T-helper 2 cell treated with Interferon-gamma antibody and Interleukin-4, amounts not matched to agents 5 μg/mL and 100 μg/mL, for 36 hours (primary cell): ENCODE measurements around the gene KIF18B.
"Not testable (repeated sequence)": the region's sequence is repeated elsewhere in the genome, so short reads cannot be mapped to it uniquely, and the experiment has no call there.

ENCODE experiments used
- DNase-seq: peaks from one replicate; pipeline ENCODE4 v3.0.0; 2021; ENCODE audit warnings: low spot score
- H3K27ac Mint-ChIP-seq: one replicate; pipeline ENCODE4 v1.8.0; 2021; ENCODE audit warnings: mild to moderate bottlenecking, mixed read lengths
- H3K27me3 Mint-ChIP-seq: one replicate; pipeline ENCODE4 v1.8.0; 2021; ENCODE audit warnings: low read depth, mixed read lengths
- H3K36me3 Mint-ChIP-seq: one replicate; pipeline ENCODE4 v1.8.0; 2021; ENCODE audit warnings: low read depth, mixed read lengths
- H3K4me1 Mint-ChIP-seq: one replicate; pipeline ENCODE4 v1.8.0; 2021; ENCODE audit warnings: low read depth, mixed read lengths
- H3K4me3 Mint-ChIP-seq: one replicate; pipeline ENCODE4 v1.8.0; 2022; ENCODE audit warnings: mild to moderate bottlenecking, moderate library complexity, mixed read lengths
- H3K9me3 Mint-ChIP-seq: one replicate; pipeline ENCODE4 v1.8.0; 2021; ENCODE audit warnings: mixed read lengths

KIF18B gene

GRCh38 chr17:44965481-44966234 is 18.1 kb upstream of the KIF18B start:
- Mint-ChIP-seq H3K27me3 (peaks cover 76% of the 10 kb centered on the region), H3K4me3 (no peak overlapping the region), H3K27ac (no peak overlapping the region), H3K4me1 (peaks cover 13% of the 10 kb centered on the region), H3K36me3 (peaks cover 2% of the 10 kb centered on the region), H3K9me3 (no peaks in the 10 kb centered on the region)
- DNase-seq, result no peak

- H3K4me3 Mint-ChIP-seq, result no peak overlapping the region
- H3K27me3 Mint-ChIP-seq, result peaks cover 78% of the 10 kb centered on the region
- peaks cover 2% of the 10 kb centered on the region for H3K36me3 Mint-ChIP-seq
- no peak overlapping the region for H3K27ac Mint-ChIP-seq
- H3K9me3 Mint-ChIP-seq, result no peaks in the 10 kb centered on the region
- no peak for DNase-seq
- H3K4me1 Mint-ChIP-seq, result peaks cover 2% of the 10 kb centered on the region
These were observed 14.4 kb upstream of the KIF18B start for GRCh38 chr17:44961921-44962350.

DNA sequence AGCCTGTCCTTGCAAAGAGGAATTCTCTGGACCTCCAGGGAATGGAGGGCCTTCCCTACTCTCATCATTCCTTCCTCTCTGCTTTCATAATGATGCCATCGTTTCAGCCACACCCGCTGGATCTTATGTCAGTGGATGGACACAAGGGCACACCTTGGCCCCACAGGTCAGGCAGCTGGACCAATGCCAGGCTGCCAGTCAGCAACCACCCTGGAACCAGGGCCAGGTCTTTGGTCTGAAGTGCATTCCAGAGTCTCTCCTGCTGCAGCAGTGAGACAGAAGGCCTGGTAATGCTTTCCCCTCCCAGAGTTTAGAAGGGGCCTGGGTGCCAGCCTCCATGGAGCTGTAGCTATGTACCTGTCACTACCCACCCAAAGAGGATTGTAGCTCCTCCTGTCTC is 13.1 kb upstream of the KIF18B start:
- Mint-ChIP-seq H3K27me3 (peaks cover 80% of the 10 kb centered on the region), H3K4me3 (no peak overlapping the region), H3K36me3 (no peaks in the 10 kb centered on the region)

GRCh38 chr17:44959821-44960531 is 12.4 kb upstream of the KIF18B start:
- Mint-ChIP-seq H3K27ac (no peak overlapping the region), H3K36me3 (no peaks in the 10 kb centered on the region), H3K4me3 (no peak overlapping the region), H3K4me1 (peaks cover 2% of the 10 kb centered on the region), H3K9me3 (no peaks in the 10 kb centered on the region), H3K27me3 (peaks cover 80% of the 10 kb centered on the region)
- no peak for DNase-seq

More for the DNA sequence above, 13.1 kb upstream of the KIF18B start:
- Mint-ChIP-seq H3K9me3 (no peaks in the 10 kb centered on the region), H3K4me1 (peaks cover 2% of the 10 kb centered on the region), H3K27ac (no peak overlapping the region)
- DNase-seq, result no peak

- H3K4me1 Mint-ChIP-seq, result peaks cover 2% of the 10 kb centered on the region
- DNase-seq, result no peak
- H3K9me3 Mint-ChIP-seq, result no peaks in the 10 kb centered on the region
- no peaks in the 10 kb centered on the region for H3K36me3 Mint-ChIP-seq
- H3K4me3 Mint-ChIP-seq, result no peak overlapping the region
- H3K27ac Mint-ChIP-seq, result no peak overlapping the region
- peaks cover 59% of the 10 kb centered on the region for H3K27me3 Mint-ChIP-seq
These were observed 9.7 kb upstream of the KIF18B start for GRCh38 chr17:44956998-44957981.

DNA sequence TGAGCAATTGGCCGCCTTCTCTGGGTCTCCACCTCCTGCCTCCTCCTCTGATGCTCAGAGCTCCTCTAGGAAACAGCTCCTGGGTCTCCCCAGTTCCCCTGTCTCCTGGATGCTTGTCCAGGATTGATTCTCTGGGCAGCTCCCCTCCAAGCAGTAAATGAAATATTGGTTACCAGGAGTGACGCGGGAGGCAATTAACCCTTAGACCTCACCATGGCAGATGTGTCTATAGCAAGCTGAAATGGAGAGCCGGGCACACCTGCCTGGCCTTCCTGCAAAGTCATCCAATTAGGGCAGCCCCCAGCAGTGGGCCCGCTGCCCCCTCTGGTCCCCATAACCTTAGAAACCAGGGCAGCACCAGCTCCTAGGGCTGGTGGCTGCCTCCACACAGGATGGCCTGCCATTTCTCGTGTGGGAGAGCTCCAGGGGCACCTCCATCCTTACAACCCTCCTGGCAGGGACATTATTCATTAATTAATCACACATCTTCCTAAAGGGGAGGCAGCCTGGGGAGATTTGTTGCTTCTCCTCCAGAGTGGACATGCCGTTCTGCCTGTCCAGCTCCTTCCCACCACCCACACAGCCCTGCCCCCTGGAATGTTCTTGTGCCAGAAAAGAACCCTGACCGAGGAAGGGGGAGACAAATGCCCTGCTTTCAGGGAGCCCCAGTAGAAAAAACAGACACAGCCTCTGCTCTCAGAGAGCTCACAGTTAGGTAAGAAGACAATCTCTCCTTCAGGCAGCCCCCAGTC is 8.3 kb upstream of the KIF18B start:
- Mint-ChIP-seq H3K27me3 (peaks cover 52% of the 10 kb centered on the region), H3K36me3 (no peaks in the 10 kb centered on the region), H3K27ac (no peak overlapping the region), H3K9me3 (no peaks in the 10 kb centered on the region), H3K4me1 (peaks cover 2% of the 10 kb centered on the region), H3K4me3 (no peak overlapping the region)
- DNase-seq, result no peak

- Mint-ChIP-seq H3K36me3 (no peaks in the 10 kb centered on the region), H3K27me3 (peaks cover 31% of the 10 kb centered on the region), H3K4me1 (peaks cover 8% of the 10 kb centered on the region), H3K27ac (no peak overlapping the region), H3K4me3 (no peak overlapping the region), H3K9me3 (no peaks in the 10 kb centered on the region)
- no peak for DNase-seq
These were observed 5.4 kb upstream of the KIF18B start for GRCh38 chr17:44952946-44953475.

DNA sequence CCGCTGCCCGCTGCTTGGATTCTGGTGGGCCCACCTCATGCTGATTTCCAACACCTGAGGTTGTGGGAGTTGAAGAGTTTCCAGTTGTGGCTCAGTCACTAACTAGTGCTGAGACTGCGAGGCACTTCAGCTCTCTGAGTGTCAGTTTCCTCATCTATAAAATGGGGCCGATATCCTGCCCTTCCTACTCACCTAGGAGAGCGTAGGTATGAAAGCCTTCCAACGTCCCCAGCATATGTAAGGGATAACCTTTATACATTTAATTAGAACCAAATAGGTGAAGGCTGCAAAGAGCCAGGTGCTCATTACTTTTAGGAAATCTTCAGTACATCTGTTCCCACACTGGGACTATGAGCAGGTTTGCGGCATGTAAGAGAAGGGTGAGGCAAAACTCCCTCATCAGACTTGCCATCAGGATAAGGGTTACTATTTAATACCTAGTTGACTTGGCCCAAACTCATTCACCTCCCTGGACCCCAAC is 782 bp upstream of the KIF18B start:
- no peaks in the 10 kb centered on the region for H3K27me3 Mint-ChIP-seq
- H3K27ac Mint-ChIP-seq, result peak overlapping the region; percentile 90
- no peaks in the 10 kb centered on the region for H3K9me3 Mint-ChIP-seq
- H3K4me3 Mint-ChIP-seq, result peak overlapping the region; percentile 96
- H3K4me1 Mint-ChIP-seq, result peaks cover 25% of the 10 kb centered on the region
- no peak for DNase-seq
- H3K36me3 Mint-ChIP-seq, result peaks cover 21% of the 10 kb centered on the region

GRCh38 chr17:44945652-44946051 is 1.9 kb downstream of the KIF18B start:
- not testable (repeated sequence) for H3K27ac Mint-ChIP-seq

GRCh38 chr17:44942456-44942855 is 5.1 kb downstream of the KIF18B start:
- H3K4me3 Mint-ChIP-seq, result peak overlapping the region; percentile 39
- peak overlapping the region; percentile 46 for H3K27ac Mint-ChIP-seq
- peaks cover 36% of the 10 kb centered on the region for H3K4me1 Mint-ChIP-seq
- H3K36me3 Mint-ChIP-seq, result peaks cover 42% of the 10 kb centered on the region
- DNase-seq, result no peak
- no peaks in the 10 kb centered on the region for H3K9me3 Mint-ChIP-seq
- no peaks in the 10 kb centered on the region for H3K27me3 Mint-ChIP-seq

More at GRCh38 chr17:44945652-44946051, 1.9 kb downstream of the KIF18B start:
- H3K27me3 Mint-ChIP-seq, H3K9me3 Mint-ChIP-seq, DNase-seq: not testable (repeated sequence)
- H3K36me3 Mint-ChIP-seq, result peaks cover 28% of the 10 kb centered on the region
- H3K4me3 Mint-ChIP-seq, result peak overlapping the region; percentile 96
- H3K4me1 Mint-ChIP-seq, result peaks cover 33% of the 10 kb centered on the region

GRCh38 chr17:44941712-44942331 is 5.8 kb downstream of the KIF18B start:
- Mint-ChIP-seq H3K4me3 (peak overlapping the region; percentile 39), H3K27me3 (no peaks in the 10 kb centered on the region), H3K27ac (peak overlapping the region; percentile 46), H3K36me3 (peaks cover 45% of the 10 kb centered on the region), H3K4me1 (peaks cover 39% of the 10 kb centered on the region), H3K9me3 (no peaks in the 10 kb centered on the region)
- no peak for DNase-seq

GRCh38 chr17:44940768-44941167 is 6.8 kb downstream of the KIF18B start:
- Mint-ChIP-seq H3K36me3 (peaks cover 40% of the 10 kb centered on the region), H3K27ac (peak overlapping the region; percentile 1), H3K4me1 (peaks cover 33% of the 10 kb centered on the region), H3K4me3 (no peak overlapping the region), H3K9me3 (no peaks in the 10 kb centered on the region), H3K27me3 (no peaks in the 10 kb centered on the region)
- DNase-seq, result no peak
